Activated CD4-positive, alpha-beta T cell treated with anti-CD3 and anti-CD28 coated beads, Interleukin-2, amount 50 U/mL, for 24 hours (primary cell): ENCODE results near the gene HIC1.

Source experiments
- DNase-seq, 2 donors: peaks; one replicate each; pipeline ENCODE4 v3.0.0-alpha.2; 2020; ENCODE audit warnings: low read depth in 1 of 2, low spot score in 1 of 2

Gene HIC1

DNA sequence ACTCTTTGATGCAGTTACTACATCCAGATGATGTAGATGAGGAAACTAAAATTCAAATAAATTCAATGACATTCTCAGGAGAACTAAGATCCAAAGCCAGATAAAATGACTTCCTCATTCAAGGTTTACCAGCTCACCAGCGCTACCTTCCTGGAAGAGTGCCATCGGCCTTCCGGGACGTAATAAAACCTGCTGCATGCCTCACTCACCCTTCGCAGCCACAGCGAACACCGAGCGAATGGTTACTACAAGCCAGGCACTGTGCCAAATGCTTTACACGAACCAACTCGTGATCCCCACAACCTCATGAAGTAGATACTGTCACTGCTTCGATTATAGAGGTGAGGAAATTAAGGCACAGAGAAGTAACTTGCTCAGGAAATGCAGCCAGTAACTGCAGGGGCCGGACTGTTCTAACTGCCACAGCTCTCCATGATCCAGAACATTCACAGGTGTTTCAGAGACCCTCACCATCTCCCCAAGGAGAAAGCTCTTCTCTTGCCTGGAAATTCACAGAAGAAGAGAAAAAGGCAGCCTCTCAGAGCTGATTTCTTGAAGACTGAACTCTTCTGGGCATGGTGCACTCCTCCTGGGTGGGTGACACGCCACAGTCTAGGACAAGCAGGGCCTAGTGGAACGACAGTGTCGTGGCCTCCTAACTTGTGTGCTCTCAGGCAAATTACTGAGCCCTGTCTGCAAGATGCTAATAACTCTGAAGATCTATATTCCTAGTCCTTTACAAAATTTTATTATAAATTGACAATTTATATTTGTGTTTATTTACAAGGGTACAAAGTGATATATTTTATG is 46.8 kb downstream of the HIC1 start:
- peak in 1 of 2 donors; percentile 27 for DNase-seq

DNA sequence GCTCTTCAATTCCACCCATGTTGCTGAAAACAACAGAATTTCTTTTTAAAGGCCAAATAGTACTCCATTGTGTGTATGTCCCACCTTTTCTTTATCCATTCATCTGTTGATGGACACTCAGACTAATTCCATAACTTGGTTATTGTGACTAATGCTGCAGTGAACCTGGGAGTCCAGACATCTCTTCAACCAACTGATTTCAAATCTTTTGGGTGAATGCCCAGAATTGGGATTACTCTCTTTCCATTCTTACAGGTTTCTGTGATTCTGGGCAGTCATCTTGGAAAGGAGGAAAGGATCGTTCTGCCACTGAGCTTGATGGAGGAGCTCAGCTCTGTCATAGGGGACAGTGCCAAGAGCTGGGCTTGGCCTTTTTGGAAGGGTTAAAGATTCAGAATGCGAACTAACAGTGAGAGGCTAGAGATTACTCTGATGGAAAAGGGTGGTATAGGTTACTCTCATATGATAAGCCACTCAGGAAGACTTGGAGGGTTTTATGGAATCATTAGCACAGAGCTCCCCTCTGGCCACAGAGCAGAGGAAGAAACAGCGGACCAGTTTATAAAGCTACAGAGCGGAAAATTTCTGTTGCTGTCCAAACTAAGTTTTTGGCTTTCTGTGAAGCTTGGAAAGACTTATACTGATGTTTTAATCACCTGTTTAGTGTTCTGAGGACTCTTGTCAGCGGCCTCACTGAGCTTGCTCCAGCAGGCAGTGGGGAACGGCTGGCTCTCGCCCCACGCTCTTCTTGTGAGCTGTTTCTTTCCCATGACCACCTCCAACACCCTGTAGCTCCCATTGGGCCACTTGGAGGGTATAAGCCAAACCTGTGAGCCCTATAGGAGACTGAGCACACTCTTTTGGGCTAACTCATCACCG is 48.3 kb downstream of the HIC1 start:
- DNase-seq: no peak

DNA sequence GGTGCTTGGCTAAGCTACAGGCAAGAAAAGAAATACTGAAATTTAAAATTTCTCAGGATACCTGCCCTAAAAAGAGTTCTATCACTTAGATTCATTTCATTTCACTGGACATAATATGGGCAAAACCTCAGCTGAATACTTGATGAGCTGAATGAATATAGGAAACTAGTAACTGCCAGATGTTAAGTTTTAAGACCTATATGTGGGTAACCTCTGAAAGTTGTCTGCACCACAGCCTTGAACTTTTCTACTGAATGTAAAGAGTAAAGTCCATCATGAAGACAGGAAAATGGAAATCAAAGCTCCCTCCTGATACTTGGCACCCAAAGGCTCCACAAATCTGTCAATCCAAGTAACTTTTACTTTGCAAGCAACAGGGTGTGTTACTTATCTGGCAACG is 50.8 kb downstream of the HIC1 start:
- DNase-seq: no peak

DNA sequence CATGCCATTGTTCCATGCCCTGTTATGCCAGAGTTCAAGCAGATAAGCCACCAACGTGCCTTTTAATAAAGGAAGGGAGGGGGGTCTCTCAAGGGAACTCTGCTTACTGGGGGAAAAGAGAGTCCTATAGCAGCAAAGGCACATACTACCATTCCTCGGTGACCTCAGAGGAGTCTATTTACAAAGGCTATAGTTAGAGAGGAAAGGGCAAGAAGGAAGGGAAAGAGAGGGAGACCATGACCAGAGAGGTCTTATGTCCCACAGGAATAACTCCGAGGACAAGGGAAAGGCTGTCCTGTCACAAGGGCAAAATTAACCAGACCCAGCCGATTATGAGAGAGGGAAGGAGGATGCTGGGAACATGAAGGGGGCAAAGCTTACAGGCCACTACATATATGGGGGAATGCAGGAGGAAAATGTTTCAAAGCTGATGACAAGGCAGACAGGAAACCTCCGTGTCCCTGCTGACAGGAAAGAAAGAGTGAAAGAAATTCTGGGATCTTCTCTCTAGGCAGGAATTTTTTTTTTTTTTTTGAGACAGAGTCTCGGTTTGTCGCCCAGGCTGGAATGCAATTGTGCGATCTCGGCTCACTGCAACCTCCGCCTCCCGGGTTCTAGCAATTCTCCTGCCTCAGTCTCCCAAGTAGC is 51.5 kb downstream of the HIC1 start:
- no peak for DNase-seq

DNA sequence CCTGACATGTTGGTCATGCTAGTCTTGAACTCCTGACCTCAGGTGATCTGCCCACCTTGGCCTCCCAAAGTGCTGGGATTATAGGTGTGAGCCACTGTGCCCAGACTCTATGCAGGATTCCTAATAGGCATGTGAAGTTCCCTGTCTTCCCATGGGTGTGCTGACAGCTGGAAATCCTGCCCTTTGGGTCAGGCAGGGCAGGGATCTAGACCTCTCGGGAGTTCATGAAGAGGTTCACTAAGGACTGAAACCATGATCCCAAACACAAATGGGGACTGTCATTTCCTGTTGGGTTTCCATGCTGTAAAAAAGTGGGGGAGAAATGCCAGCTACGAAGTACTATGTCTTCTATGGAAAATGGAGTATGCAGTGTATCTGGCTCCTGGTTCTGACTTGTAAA is 52.1 kb downstream of the HIC1 start:
- DNase-seq: no peak

DNA sequence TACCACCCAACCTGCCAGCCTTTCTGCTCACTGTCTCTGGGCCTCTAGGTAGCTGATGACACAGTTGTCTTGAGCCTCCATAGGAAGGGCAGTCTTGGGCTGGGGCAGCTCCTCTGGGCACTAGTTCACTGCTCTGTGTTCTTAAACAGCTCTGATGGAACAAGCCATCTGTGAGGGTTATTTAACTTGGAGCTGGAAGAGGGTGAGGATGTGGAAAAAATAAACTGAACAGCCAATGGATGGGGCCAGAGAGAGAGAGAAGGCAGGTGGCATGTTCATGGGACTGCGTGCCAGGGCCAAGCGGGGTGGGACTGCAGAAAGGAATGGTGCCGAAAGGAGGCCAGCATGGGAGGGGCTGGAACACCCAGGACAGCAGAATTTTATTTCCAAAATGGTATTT is 52.6 kb downstream of the HIC1 start:
- DNase-seq: no peak

DNA sequence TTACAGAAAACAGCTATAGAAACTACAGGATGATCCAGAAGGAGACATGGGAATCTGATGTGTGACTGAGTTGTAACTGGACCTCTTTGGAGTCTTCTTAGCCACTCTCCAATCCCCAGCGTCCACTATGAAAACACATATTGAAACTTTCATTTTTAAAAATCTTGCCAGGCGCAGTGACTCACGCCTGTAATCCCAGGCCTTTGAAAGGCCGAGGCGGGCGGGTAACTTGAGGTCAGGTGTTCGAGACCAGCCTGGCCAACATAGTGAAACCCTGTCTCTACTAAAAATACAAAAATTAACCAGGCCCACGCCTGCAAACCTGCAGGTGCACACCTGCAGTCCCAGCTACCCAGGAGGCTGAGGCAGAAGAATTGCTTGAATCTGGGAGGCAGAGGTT is 53.3 kb downstream of the HIC1 start:
- DNase-seq: no peak

DNA sequence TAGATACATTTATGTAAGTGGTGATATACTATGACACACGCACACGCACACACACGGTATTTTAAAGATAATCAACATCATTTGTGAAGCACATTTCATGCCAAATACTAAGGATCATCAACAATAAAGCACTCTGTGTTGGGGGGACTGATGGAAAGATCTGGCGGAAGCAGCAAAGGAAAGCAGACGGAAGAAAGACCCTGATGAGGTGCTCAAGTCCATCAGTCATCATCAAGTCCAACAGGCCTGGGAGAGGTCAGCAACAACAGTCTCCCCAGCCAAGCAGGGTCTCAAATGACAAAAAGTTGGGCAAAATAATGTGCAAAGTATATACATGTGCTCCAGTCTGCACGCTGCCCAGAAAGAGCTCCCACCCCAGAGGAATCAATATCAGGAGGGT is 55.5 kb downstream of the HIC1 start:
- no peak for DNase-seq

DNA sequence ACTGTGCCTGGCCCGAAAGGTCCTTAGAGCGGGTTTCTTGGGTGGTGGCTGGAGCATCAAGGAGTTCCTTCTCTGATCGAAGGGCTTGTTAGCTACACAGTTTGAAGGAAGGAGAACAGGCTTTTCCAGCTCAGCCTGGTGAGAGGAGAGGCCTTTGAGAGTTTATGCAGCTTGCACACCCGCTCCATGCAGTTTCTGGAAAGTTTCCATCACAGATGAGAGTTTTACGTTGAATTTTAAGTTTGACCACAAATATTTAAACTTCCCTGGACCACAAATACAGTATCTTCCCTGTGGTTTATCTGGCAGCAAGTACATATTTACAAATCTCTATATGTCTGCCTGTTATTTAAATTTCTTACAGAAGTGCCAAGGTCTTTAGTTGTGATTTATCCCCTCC is 56.8 kb downstream of the HIC1 start:
- DNase-seq: no peak
